ENCODE results near the gene APRT.

- TF ChIP-seq, protein P1, sequence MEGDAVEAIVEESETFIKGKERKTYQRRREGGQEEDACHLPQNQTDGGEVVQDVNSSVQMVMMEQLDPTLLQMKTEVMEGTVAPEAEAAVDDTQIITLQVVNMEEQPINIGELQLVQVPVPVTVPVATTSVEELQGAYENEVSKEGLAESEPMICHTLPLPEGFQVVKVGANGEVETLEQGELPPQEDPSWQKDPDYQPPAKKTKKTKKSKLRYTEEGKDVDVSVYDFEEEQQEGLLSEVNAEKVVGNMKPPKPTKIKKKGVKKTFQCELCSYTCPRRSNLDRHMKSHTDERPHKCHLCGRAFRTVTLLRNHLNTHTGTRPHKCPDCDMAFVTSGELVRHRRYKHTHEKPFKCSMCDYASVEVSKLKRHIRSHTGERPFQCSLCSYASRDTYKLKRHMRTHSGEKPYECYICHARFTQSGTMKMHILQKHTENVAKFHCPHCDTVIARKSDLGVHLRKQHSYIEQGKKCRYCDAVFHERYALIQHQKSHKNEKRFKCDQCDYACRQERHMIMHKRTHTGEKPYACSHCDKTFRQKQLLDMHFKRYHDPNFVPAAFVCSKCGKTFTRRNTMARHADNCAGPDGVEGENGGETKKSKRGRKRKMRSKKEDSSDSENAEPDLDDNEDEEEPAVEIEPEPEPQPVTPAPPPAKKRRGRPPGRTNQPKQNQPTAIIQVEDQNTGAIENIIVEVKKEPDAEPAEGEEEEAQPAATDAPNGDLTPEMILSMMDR (IDR thresholded peaks at IDR 0.05; ENCODE audit: borderline replicate concordance, extremely low read depth, low read length, poor library complexity, severe bottlenecking), result no peak
- no peak for TF ChIP-seq EZH2 (IDR thresholded peaks at IDR 0.05; ENCODE audit: borderline replicate concordance, low read depth, low read length, severe bottlenecking)
Observed at GRCh38 chr16:88833086-88833485, 21.4 kb upstream of the APRT start.
